NCI-H446 (cell line): ENCODE data around the gene SMYD3.
"Not testable (repeated sequence)": the region's sequence is repeated elsewhere in the genome, so short reads cannot be mapped to it uniquely, and the experiment has no call there.

Experiments
- DNase-seq, 2 experiments: peaks; one replicate each; lab custom pipeline; 2025; lab: John Stamatoyannopoulos, UW

SMYD3 gene

DNA sequence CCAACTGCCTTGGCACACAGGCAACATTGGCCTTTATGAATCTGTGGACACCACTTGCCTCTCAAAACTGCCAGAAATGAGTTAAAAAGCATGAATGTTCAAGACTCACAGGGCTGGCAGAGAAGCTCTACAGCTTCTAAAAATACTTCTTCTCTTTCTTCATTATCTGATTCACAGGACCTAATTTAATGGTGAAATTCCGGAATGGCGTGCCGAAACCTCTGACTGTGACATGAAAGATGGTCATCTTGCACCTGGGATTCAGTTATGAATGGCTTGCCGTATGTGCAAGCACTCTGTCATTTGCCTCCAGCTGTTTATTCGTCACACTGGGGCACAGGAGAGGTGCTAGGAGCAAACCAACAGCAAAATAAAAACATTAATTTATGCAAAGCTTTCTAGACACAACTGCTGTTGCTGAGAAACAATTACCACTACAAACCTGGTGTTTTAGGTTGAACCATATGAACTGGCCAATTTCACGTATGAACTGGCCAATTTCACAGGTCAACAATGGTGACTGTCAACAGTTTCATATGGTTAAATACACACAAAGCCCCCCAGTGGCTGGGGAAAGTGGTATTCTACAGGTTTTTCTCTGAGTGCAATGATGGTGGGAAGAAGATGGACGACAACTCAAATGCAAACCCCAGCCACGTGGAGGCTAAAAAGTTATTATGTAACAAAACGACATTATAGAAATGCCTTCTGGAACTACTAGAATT is 704.0 kb downstream of the SMYD3 start:
- no peak for DNase-seq

DNA sequence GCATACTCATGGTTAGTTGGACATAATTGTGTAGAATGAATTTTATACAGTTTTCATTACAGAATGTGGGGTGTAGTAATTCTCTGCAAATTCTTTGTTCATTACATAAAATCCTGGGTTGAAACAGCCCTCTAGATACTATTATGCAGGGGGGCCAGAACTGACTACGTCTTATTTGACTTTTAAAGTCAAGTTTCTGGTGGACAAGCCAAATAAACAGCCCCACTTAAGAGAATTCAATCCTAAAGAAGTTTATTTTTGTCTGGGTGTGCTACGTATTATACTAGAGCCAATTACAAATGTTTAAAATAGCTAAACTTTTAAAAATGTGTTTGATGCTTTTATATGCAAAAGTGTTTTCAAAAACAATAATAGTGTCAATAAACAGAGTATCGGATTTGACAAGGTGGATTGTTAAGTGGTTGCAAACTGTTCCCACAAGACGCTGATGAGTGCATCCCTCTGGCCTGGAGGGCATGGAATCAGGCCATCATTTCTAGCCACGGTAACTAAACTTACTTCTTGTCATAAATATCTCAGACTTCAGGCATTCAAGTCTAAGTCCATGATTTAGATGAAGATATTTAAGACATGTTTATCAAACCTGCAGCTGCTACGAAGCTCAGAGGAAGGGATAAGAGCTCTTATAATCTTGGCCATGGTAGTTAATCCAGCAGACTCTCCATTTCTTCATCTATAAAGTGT is 706.0 kb downstream of the SMYD3 start:
- DNase-seq: no peak

DNA sequence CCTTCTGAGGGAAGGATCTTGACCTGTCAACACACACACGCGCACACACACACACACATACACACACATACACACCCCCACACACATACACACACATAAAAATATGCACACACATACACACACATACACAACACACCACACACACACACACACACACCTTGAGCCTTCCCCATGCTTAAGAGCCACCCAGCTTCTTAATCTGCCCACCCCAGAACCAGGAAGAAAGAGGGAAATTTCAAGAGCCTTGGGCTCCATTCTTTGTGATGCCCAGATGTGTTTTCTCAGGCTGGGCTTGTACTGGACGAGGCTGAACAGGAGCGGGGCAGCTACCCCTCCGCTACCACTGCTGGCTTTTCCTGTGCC is 708.7 kb downstream of the SMYD3 start:
- no peak for DNase-seq

DNA sequence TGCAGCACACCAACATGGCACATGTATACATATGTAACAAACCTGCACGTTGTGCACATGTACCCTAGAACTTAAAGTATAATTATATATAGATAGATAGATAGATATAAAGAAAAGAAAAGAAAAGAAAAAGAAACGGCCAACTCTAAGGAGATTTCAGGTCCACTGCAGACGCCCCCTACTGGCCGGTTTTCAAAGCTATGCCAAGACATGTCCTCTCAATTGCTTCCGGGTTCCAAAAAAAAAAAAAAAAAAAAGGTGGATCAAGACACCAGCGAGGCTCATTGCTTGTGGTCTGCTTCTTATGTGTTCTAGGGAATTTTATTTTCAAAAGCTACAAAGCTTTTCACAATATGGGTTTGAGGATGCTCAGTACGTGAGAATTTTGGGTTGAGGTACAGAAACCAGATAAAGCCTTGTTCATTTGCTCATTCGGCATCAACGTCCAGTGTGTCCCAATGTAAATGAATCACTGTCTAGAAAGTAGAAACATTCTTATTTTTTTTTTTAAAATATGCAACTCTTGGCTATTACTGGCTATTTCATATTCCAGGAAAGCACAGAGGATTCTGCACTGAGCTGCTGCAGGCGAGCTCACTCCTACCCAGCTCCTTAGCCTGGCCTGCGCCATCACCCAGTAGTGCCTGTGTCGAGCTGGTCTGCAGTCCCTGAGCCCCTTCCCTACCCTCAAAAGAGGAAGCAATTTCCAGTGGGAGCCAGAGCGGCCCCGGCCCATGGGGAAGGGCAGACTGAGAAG is 709.3 kb downstream of the SMYD3 start:
- DNase-seq: no peak

DNA sequence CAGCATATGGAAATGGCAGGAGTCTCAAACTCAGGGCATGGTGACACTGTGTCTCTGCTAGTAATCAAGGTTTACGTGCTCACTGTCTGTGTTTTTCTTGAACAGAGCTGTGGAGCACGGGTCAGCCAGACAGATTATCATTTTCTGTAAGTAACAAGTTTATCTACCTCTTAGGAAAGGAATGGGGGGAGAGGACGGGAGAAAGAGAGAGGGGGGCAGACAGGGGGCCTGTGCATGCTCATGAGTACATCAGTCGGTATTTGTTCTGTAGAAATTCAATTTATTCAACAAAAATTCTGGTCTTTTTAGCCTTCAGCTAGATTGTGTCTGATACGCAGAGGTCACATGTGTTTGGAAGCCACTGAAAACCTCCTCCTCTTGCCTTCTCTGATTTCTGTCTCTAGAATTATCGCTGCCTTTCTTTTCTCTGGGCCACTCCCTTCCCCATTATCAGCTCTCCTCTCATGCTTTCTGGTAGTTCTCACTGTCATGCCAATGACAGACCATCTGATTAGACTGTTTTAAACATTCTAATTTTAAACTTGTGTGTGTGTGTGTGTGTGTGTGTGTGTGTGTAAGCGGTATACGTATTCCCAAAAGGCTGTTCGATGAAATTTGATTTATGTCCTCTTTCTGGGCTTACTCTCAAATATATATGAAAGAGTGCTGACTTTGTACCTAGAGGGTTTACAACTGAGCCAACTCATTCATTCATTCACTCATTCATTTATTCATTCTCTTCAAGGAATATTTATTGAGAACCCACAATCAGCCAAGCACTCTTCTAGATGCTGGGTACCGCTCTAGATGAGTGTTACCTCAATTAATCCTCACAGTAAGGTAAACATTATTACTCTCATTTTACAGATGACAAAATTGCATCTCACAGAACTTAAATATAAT is 715.4 kb downstream of the SMYD3 start:
- no peak for DNase-seq

DNA sequence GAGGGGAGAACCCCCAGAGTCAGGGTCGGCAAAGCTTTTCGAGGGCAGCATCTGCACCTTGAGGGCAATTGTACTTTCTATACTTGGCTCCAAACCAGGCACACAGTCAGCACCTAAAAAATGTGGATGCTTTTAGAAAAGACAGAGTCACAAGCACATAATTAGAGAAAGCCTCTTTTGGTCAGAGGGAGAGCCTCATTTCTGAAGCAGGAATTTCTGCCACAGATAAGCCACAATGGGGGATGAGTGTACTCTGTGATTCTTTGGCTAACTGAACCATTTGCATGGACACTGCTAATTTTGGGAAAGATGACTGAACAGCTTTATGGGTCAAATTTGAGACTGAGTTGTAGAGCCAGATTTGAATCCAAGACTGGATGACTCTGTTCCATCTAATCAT is 716.6 kb downstream of the SMYD3 start:
- DNase-seq: no peak

DNA sequence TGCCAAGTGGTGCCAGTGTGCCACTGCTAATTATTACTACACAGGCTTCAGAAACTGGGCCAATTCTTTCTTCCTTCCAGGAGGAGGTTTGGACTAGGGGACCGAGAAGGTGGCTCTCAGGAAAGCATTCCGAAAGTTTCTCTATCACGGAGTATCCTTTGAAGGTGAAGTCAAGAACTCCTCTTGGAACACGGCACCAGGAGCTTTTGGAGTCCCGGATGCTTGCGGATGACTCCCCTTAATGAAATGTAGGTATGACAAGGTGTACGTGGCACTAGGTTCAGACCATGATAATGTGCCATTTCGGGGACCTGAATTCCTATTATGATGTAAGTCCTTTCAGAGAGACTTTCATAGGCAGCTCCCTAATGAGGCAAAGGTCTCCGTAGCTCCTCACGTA is 718.2 kb downstream of the SMYD3 start:
- DNase-seq: no peak

DNA sequence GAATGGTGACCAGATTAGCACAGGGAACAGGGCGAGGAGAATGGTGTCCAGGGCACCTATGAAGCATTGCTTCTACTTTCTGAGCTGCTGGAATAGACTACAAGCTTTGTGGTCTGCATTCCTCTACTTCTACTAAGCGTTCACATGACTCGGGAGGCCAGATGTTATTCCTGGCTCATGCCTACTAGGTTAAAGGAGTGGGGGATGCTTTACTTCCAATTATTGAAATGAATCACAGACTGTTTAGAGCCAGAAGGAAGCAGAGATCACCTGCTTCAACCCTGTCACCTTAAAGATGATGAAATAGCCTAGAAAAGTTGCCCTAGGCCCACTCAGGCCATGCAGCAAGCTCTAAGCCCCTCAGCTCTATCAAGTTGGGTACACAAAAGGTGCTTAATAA is 718.8 kb downstream of the SMYD3 start:
- no peak for DNase-seq

DNA sequence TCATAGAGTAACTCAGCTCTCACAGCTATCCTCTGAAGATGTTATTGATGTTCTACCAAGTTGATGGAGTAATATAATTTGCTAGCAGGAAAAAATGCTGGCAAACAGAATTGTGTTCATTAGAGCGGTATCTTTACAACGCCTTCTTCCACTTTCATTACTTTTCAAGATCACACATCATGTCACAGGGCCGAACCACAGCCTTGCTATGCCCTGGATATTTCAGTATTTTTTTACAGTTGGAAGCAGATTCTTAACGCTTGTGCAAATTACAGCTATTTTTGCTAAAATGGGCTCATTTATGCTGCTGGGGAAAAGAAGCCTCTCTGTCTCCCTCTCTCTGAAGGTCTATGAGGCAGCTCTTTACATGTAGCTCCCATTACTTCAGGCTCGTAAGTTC is 720.1 kb downstream of the SMYD3 start:
- no peak for DNase-seq

DNA sequence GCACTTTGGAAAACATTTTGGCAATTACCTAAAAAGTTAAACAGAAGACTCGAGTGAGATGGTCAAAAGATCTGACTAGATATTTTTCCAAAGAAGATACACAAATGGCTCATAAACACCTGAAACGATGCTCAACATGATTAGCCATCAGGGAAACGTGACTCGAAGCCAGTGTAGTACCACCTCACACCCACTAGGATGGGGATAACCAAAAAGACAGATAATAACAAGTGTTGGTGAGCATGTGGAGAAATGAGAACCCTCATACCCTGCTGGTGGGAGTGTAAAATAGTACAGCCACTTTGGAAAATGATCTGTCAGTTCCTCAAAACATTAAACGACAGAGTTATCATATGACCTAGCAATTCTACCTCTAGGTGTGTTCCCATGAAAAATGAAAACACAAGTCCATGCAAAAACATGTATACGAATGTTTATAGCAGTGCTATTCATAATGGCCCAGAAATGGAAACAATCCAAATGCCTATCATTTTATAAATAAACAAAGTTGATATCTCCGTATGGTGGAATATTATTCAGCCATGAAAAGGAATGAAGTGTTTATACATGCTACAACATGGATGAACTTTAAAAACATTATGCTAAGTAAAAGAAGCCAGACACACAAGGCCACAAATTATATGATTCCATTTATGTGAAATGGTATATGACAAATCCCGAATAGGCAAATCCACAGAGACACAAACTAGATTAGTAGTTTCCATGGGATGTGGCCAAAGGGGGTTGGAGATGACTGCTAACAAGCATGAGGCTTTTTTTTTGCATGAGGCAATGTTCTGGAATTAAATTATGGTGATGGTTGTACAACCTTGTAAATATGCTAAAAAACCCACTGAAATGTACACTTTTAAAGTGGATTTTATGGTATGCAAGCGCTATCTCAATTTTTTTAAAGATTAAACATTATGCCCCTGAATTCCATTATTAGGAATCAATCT is 727.0 kb downstream of the SMYD3 start:
- DNase-seq: no peak

DNA sequence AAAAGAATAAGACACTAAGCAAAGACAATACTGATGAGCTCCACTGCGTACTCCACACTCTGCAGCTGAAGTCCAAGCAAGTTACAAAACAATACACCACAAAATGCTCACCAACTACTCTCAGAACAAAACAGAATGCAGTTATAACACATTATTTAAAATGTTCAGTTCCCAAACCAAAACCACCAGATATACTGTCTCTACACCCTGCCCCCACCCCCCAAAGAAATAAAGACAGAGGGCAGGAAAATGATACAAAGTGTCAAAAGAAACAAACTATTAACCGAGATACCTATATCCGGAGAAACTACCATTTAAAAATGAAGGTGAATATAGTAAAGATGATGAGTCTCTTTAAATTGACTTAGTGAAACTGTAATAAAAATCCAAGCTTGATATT is 729.3 kb downstream of the SMYD3 start:
- DNase-seq: no peak

DNA sequence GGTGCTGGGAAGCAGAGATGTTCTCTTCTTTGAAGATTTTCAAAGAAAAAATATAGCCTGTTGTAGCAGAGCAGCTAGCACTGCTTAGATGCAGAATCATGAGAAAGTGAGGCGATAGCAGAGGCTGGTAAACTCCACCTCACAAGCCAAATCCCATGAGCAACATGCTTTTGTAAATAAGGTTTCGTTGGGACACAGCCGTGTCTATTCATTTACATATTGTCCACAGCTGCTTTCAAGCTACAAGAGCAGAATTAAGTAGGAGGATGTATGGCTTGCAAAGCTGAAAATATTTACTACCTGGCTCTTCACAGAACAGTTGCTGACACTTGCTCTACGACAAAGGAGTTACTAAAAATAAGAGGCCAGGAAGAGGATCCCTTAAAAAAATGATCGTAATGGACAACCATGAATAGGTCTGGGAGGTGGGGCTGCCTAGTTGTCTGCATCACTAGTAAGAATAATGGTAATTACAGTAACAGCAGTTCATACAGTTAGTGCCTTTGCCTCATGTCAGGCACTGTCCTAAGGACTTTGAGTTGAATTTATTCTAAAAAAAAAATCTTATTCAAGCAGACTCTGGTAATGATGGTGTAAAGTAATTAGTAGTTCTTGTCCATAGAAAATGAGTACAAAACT is 730.3 kb downstream of the SMYD3 start:
- no peak for DNase-seq

DNA sequence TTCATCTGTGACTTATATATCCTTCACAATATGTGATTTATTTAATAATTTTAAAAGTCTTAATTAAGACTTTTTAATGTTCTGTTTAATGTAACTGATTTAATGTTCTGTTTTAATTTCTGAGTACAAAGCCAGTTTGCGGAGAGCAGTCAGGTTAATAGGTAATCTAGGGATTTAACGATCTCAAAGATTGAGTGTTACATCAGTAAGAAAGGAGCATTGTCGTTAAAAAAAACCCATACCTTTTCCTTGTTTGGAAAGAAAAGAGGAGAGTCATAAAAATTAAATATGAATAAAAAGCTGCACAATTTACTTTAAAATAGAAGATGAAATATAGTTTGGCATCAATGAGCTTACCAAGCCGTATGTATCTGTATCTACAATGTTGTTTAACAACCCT is 730.9 kb downstream of the SMYD3 start:
- no peak for DNase-seq

DNA sequence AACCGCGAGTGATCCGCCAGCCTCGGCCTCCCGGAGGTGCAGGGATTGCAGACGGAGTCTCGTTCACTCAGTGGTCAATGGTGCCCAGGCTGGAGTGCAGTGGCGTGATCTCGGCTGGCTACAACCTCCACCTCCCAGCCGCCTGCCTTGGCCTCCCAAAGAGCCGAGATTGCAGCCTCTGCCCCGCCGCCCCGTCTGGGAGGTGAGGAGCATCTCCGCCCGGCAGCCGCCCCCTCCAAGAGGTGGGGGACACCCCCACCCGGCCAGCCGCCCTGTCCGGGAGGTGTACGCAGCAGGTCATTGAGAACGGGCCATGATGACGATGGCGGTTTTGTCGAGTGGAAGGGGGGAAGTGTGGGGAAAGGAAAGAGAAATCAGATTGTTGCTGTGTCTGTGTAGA is 732.1 kb downstream of the SMYD3 start:
- not testable (repeated sequence) for DNase-seq

DNA sequence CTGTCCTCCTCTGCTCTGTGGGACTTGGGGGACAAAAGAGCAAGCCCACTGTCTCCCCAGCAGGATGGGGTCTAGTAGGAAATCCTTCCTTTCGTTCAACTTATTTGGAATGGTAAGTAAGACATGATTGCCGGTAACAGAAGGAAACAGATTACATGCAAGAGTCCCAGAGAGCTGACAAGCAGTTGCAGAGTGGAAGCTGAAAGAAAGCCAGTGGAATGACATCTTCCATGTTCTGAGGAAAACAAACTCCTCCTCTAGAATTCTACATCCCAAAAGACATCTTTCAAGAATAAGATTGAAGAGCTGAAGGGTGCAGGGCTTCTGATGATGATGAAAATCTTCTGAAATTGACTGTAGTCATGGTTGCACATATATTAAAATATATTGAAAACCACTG is 732.9 kb downstream of the SMYD3 start:
- DNase-seq: no peak

DNA sequence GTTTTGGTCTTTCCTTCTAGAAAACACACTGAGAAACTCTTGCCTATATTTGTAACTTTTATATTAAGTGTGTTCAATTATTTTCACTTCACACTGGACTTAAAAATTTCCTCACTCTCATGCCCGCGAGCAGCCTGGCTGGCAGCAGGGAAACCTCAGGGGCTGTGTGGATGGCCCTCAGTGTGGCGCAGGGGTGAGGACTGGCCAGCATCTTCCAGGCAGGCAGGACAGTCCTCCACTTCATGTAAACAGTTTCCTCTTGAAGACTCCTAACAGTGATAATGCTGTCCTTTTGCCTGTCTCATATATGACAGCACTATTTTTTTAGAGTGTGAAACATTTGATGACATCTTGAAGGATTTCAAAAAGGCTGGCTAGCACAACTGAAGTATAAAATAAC is 733.7 kb downstream of the SMYD3 start:
- no peak for DNase-seq

DNA sequence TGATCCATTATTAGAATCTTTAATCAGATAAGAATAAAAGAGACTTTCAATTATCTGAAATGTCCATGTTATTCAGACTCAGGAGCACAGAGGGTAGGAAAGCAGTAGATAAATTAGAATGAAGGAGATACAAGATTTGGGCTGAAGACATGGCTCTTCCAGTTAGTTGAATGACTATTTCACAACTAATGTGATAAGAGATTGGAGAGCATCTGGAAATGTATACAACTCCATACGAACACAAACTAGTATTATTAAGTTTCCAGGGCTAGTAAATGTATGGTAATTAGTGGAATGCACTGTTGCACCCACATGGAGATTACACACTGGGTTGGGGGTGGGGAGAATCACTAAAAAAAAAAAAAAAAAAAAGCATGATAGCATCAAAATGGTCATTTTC is 734.3 kb downstream of the SMYD3 start:
- DNase-seq: no peak

DNA sequence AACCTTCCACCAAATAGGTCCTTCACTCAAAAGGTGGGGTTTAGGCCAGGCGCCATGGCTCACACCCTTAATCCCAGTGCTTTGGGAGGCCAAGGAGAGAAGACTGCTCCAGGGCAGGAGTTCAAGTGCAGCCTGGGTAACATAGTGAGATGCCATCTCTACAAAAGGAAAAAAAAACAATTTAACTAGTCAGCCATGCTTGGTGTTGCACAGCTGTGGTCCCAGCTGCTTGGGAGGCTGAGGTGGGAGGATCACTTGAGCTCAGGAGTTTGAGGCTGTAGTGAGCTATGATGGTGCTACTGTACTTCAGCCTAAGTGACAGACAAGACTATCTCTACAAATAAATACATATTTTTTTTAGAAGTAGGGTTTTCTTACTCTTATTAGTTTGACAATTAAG is 734.8 kb downstream of the SMYD3 start:
- no peak for DNase-seq

DNA sequence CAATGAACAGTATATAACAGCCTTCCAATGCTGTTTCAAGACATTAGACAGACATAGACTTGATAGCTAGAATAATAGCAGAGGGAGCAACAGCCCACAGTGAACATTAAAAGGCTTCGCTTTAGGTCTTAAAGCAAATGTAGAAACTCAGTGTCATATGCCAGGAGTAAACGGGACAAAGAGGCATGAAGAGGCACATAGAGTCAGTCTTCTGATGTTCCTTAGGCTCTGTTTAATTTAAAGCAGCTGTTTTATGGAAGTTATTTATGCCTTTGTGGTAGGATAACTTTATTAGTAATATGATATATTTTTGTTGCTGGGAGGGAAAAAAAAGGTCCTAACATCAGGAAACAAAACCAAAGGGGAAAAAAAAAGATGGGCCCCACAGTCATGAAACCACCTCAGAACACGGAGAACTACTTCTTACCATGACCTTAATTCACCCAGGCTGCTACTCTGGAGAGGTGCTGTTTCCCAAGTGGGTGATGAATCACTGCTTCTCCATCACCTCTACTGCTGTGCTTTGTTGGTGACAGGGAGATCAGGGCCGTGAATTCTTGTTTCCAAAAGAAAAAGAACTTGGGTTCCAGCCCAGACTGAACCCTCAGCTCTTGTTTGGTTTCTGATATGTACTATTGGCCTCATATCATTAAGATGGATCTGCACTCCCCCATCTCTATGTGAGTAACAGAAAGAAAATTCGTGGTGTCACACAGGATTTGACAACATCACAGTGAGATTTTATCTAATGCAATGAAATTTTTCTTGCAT is 735.4 kb downstream of the SMYD3 start:
- no peak for DNase-seq

DNA sequence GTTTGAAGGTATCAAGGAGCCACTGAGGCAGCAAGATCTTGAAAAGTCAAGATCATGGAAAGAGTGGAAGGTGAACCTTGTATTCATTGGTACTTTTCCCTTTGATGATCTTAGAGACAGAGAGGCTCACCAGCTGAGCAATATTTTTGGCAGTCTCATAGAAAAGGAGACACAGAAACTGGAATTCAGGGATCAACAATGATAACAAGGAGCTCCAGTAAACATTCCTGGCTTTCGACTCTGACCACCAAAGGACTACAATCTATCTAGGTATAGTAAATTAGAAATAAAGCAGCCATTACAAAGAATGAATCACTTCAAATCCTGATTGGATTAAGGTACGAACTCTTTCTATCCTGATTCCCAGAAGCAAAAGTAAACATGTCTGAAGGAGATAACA is 736.9 kb downstream of the SMYD3 start:
- no peak for DNase-seq
